ENCODE data around the gene KCNJ1. TPM values are rescaled to one million over a fixed set of nuclear protein-coding genes. Genes with fewer than 3 reads are reported as not detected.

KCNJ1 gene
- total RNA-seq, 1 donor from 2014 or later = under 0.01 TPM

DNA sequence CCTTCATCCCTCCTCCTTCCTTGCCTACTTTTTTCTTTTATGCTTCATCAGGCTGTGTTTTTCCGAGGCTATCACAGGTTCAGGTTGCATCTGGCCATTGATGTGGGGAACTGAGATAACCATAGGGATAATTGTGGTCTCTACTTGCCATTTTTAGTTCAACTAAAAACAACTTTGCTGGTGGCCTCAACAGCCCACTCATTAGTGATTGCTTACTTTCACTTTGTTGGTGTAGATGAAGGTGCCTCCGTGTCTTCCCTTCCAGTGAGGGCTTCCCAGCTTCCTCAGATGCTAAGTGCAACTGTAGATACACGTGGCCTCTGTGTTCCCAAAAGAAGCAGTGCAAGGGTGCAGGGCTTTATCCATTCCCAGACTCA is 35.0 kb downstream of the KCNJ1 start:
- no peaks in the 10 kb centered on the region for H3K36me3 ChIP-seq (ENCODE audit: control insufficient read depth, insufficient read depth, low read length)

GRCh38 chr11:128831174-128832120 is 35.6 kb downstream of the KCNJ1 start:
- H3K36me3 ChIP-seq (ENCODE audit: control insufficient read depth, insufficient read depth, low read length) = no peaks in the 10 kb centered on the region
- FAIRE-seq (no peak), DNase-seq (ENCODE audit: low read depth) (peak; percentile 63)
- no peak overlapping the region for H3K4me3 ChIP-seq (ENCODE audit: low read depth, low read length)
- H3K27me3 ChIP-seq (ENCODE audit: control insufficient read depth, insufficient read depth, low read length) = no peaks in the 10 kb centered on the region
- TF ChIP-seq, protein P1, sequence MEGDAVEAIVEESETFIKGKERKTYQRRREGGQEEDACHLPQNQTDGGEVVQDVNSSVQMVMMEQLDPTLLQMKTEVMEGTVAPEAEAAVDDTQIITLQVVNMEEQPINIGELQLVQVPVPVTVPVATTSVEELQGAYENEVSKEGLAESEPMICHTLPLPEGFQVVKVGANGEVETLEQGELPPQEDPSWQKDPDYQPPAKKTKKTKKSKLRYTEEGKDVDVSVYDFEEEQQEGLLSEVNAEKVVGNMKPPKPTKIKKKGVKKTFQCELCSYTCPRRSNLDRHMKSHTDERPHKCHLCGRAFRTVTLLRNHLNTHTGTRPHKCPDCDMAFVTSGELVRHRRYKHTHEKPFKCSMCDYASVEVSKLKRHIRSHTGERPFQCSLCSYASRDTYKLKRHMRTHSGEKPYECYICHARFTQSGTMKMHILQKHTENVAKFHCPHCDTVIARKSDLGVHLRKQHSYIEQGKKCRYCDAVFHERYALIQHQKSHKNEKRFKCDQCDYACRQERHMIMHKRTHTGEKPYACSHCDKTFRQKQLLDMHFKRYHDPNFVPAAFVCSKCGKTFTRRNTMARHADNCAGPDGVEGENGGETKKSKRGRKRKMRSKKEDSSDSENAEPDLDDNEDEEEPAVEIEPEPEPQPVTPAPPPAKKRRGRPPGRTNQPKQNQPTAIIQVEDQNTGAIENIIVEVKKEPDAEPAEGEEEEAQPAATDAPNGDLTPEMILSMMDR (IDR thresholded peaks at IDR 0.05; ENCODE audit: insufficient read depth, low read length, severe bottlenecking) = peak; percentile 87

More for the DNA sequence above, 35.0 kb downstream of the KCNJ1 start:
- Histone ChIP-seq H3K4me3 (ENCODE audit: low read depth, low read length) (no peak overlapping the region), H3K27me3 (ENCODE audit: control insufficient read depth, insufficient read depth, low read length) (no peaks in the 10 kb centered on the region)
- TF ChIP-seq, protein P1 (IDR thresholded peaks at IDR 0.05; ENCODE audit: insufficient read depth, low read length, severe bottlenecking) = no peak
- no peak for DNase-seq (ENCODE audit: low read depth)
- no peak for FAIRE-seq

DNA sequence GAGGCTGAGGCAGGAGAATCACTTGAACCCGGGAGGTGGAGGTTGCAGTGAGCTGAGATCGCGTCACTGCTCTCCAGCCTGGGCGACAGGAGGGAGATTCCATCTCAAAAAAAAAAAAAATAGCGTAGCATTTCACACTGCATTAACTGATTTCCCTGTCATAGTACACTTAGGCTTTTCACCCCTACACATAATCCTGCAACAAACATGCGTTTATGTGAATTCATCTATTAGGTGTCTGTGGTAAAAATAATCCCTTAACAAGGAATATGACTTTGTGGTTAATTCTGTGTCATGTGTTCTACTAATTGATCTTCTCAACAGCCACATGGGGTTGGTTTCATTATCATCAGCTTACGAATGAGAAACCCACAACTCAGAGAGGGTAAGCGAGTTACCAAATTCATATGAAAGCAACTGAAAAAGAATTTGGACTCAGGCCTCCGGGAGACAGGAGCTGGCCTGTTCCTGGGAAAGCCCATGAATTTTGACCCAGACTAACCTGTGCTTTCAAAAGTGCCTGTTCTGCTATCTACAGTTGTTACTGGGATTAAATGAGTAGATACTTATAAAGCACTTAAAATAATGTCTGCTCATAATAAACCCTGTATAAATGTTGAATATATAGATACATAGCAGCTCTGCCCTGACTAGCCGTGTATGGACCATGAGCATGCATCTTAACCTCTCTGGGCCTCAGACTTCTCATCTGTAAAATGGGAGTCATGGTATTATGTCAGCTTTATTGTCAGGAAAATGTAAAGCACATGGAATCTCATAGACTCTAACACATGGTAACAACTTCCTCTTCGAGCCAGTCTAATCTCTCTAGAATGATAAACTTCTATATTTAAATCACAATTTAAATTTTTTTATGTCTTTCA is 36.6 kb downstream of the KCNJ1 start:
- H3K4me3 ChIP-seq (ENCODE audit: low read depth, low read length) = no peak overlapping the region
- TF ChIP-seq, protein P1 (IDR thresholded peaks at IDR 0.05; ENCODE audit: insufficient read depth, low read length, severe bottlenecking) = no peak
- FAIRE-seq (no peak), DNase-seq (ENCODE audit: low read depth) (no peak)
- H3K36me3 ChIP-seq (ENCODE audit: control insufficient read depth, insufficient read depth, low read length) = no peaks in the 10 kb centered on the region
- H3K27me3 ChIP-seq (ENCODE audit: control insufficient read depth, insufficient read depth, low read length) = no peaks in the 10 kb centered on the region

- H3K27me3 ChIP-seq (ENCODE audit: control insufficient read depth, insufficient read depth, low read length) = no peaks in the 10 kb centered on the region
- DNase-seq (ENCODE audit: low read depth) (no peak), FAIRE-seq (peak; percentile 68)
- TF ChIP-seq, protein P1 (IDR thresholded peaks at IDR 0.05; ENCODE audit: insufficient read depth, low read length, severe bottlenecking) = no peak
- H3K4me3 ChIP-seq (ENCODE audit: low read depth, low read length) = no peak overlapping the region
- no peaks in the 10 kb centered on the region for H3K36me3 ChIP-seq (ENCODE audit: control insufficient read depth, insufficient read depth, low read length)
Observed at GRCh38 chr11:128828350-128828749, 38.7 kb downstream of the KCNJ1 start.

DNA sequence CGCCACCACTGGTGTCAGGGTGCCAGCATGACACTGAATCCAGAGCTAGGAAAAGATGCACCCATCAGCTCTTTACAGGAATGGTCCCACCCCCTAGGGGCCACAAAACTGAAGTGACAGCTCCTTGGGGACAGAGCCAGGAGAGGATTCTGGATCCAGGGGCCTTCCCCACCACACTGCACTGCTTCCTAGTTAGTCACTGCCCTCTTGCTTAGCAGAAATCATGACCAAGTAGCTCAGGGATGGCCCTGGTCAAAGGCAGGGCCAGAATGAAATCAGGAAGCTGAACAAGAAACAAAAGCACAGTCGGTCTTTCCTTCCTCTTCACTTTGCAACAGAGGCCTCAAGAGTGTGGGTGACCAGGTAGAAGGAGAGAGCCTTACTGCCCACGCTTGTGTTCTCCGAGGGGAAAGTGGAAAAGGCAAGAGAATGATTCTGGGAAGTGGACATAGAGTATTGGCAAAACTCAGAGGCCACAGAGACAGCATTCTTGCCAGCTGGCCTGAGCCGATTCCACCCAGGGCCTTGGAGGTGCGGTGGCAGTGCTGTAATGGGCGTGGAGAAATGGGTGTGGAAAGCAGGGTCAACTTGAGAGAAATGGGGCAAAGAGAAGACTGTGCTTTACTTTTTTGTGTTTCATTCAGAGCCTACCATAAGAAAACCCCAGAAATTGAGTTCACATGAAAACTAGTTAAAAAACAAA is 39.8 kb downstream of the KCNJ1 start:
- no peak for FAIRE-seq
- no peak overlapping the region for H3K4me3 ChIP-seq (ENCODE audit: low read depth, low read length)
- DNase-seq (ENCODE audit: low read depth) = no peak
- H3K27me3 ChIP-seq (ENCODE audit: control insufficient read depth, insufficient read depth, low read length) = no peaks in the 10 kb centered on the region
- TF ChIP-seq, protein P1 (IDR thresholded peaks at IDR 0.05; ENCODE audit: insufficient read depth, low read length, severe bottlenecking) = no peak
- H3K36me3 ChIP-seq (ENCODE audit: control insufficient read depth, insufficient read depth, low read length) = no peaks in the 10 kb centered on the region

Measured in bronchial epithelial cell (primary cell).